ENCODE results near the gene NDUFAF2.
A peak's percentile ranks its signal among the peaks of the same experiment; 100 is the strongest.

The NDUFAF2 gene

DNA sequence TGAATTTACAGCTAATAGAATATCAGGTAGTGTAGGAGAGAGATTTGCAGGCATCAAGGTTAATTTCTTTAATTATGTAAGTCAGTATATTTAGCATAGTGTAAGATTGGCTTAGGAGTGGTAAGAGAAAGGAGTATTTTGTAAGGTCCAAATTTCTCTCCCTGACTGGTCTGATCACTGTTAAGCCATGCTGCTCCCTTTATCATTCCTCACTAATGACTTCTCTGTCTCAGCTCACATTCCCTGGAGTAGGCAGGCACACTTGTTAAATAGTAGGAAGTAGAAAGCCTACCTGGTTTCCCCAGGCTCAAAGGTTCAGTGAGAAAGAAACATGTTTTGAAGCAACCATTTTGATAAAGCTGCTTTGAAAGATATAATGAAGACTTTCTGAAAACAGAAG is 126.5 kb downstream of the NDUFAF2 start:
- Histone ChIP-seq H3K4me1 (ENCODE audit: control insufficient read depth in 2 of 2, insufficient read depth in 1 of 2, low read depth in 1 of 2, low read length in 2 of 2) (no peaks in the 10 kb centered on the region), H2BK12ac (ENCODE audit: low read length) (no peak overlapping the region), H4K91ac (ENCODE audit: low read depth, low read length, poor library complexity) (no peak overlapping the region), H2AK5ac (ENCODE audit: low read depth, low read length) (no peak overlapping the region), H3K4me2 (ENCODE audit: insufficient read depth, low read length, poor library complexity, severe bottlenecking) (no peak overlapping the region), H3K27me3 (ENCODE audit: control insufficient read depth in 3 of 3, insufficient read depth in 3 of 3, low read depth in 1 of 3, low read length in 3 of 3) (no peaks in the 10 kb centered on the region), H3K14ac (ENCODE audit: low read length) (no peak overlapping the region), H3K36me3 (replicated peaks in 1 of 2; ENCODE audit: control insufficient read depth in 2 of 2, insufficient read depth in 2 of 2, low read length in 2 of 2) (no peaks in the 10 kb centered on the region), H2BK120ac (ENCODE audit: low read depth, low read length) (no peak overlapping the region), H4K8ac (ENCODE audit: low read depth, low read length) (no peak overlapping the region), H2BK5ac (ENCODE audit: low read length) (no peak overlapping the region), H3K4me3 (ENCODE audit: low read length in 2 of 2) (no peak overlapping the region), H3K79me1 (ENCODE audit: low read depth, low read length) (no peaks in the 10 kb centered on the region), H3K23ac (ENCODE audit: low read depth, low read length, poor library complexity) (no peak overlapping the region), H3K18ac (ENCODE audit: low read length) (no peak overlapping the region), H2BK15ac (ENCODE audit: low read length) (no peak overlapping the region), H3K4ac (ENCODE audit: low read length) (no peak overlapping the region), H3K9me3 (replicated peaks in 1 of 2; ENCODE audit: control insufficient read depth in 2 of 2, insufficient read depth in 1 of 2, low read depth in 1 of 2, low read length in 2 of 2) (no peaks in the 10 kb centered on the region), H3K9ac (ENCODE audit: low read depth, low read length, poor library complexity) (no peak overlapping the region), H3K27ac (replicated peaks; ENCODE audit: low read length) (no peak overlapping the region), H2AFZ (ENCODE audit: low read length) (no peak overlapping the region)
- DNase-seq (ENCODE audit: low spot score), result peak; percentile 5

DNA sequence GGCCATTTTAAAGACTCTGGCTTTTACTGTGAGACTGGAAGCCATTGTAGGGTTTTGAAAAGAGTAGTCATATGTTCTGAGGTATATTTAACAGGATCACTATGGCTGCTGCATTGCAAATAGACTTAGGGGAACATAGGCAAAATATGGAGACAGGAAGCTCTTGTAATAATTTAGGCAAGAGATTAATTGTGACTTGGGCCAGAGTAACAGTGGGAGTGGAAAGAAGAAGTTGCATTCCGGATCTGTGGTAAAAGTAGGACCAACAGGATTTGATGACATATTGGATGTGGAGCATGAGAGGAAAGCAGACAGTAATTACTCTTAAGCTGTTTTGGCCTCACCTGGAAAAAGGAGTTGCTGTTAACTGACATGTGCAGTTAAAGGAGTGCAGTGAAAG is 131.6 kb downstream of the NDUFAF2 start:
- H3K9me3 ChIP-seq (replicated peaks in 1 of 2; ENCODE audit: control insufficient read depth in 2 of 2, insufficient read depth in 1 of 2, low read depth in 1 of 2, low read length in 2 of 2), result no peaks in the 10 kb centered on the region

DNA sequence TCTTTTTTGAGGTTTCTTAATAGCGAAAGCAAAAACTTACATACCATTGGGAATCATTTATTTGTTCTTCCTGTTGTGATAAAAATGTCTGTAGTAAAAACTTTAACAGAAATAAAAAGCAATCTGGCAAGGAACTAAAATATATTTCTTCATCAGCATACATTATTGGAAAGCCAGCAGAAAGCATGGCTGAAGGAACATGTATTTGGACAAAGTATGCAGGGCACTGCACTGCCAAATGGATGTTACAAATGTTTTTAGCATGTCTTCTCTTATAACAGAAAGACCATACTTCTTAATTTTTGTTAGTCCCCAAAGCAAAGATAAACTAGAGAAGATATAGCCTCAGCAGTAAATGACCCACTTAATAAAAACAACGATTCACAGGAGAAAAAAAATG is 136.7 kb downstream of the NDUFAF2 start:
- Histone ChIP-seq H4K91ac (ENCODE audit: low read depth, low read length, poor library complexity) (no peak overlapping the region), H2BK120ac (ENCODE audit: low read depth, low read length) (no peak overlapping the region), H2BK5ac (ENCODE audit: low read length) (no peak overlapping the region), H3K27me3 (ENCODE audit: control insufficient read depth in 3 of 3, insufficient read depth in 3 of 3, low read depth in 1 of 3, low read length in 3 of 3) (no peaks in the 10 kb centered on the region), H2BK12ac (ENCODE audit: low read length) (no peak overlapping the region), H3K4ac (ENCODE audit: low read length) (no peak overlapping the region), H3K4me1 (ENCODE audit: control insufficient read depth in 2 of 2, insufficient read depth in 1 of 2, low read depth in 1 of 2, low read length in 2 of 2) (no peaks in the 10 kb centered on the region), H3K27ac (replicated peaks; ENCODE audit: low read length) (no peak overlapping the region), H3K79me1 (ENCODE audit: low read depth, low read length) (no peaks in the 10 kb centered on the region), H3K9ac (ENCODE audit: low read depth, low read length, poor library complexity) (no peak overlapping the region), H2AK5ac (ENCODE audit: low read depth, low read length) (no peak overlapping the region), H4K8ac (ENCODE audit: low read depth, low read length) (no peak overlapping the region), H2AFZ (ENCODE audit: low read length) (no peak overlapping the region), H3K4me3 (ENCODE audit: low read length in 2 of 2) (no peak overlapping the region), H3K9me3 (replicated peaks in 1 of 2; ENCODE audit: control insufficient read depth in 2 of 2, insufficient read depth in 1 of 2, low read depth in 1 of 2, low read length in 2 of 2) (no peaks in the 10 kb centered on the region), H3K23ac (ENCODE audit: low read depth, low read length, poor library complexity) (no peak overlapping the region), H3K4me2 (ENCODE audit: insufficient read depth, low read length, poor library complexity, severe bottlenecking) (no peak overlapping the region), H3K18ac (ENCODE audit: low read length) (no peak overlapping the region), H2BK15ac (ENCODE audit: low read length) (no peak overlapping the region), H3K36me3 (replicated peaks in 1 of 2; ENCODE audit: control insufficient read depth in 2 of 2, insufficient read depth in 2 of 2, low read length in 2 of 2) (no peaks in the 10 kb centered on the region), H3K14ac (ENCODE audit: low read length) (no peak overlapping the region)
- DNase-seq (ENCODE audit: low spot score), result no peak
- WGBS, 2 donors (ENCODE audit: extremely low coverage in 2 of 2, insufficient read length in 2 of 2, insufficient replicate concordance in 1 of 2), result no CpG with 5 or more reads among the region's 2 CpGs

More for the DNA sequence above, 131.6 kb downstream of the NDUFAF2 start:
- Histone ChIP-seq H2BK15ac (ENCODE audit: low read length) (no peak overlapping the region), H2AK5ac (ENCODE audit: low read depth, low read length) (no peak overlapping the region), H3K27ac (replicated peaks; ENCODE audit: low read length) (no peak overlapping the region), H3K27me3 (ENCODE audit: control insufficient read depth in 3 of 3, insufficient read depth in 3 of 3, low read depth in 1 of 3, low read length in 3 of 3) (no peaks in the 10 kb centered on the region), H4K91ac (ENCODE audit: low read depth, low read length, poor library complexity) (no peak overlapping the region), H3K36me3 (replicated peaks in 1 of 2; ENCODE audit: control insufficient read depth in 2 of 2, insufficient read depth in 2 of 2, low read length in 2 of 2) (no peaks in the 10 kb centered on the region), H2AFZ (ENCODE audit: low read length) (no peak overlapping the region), H3K18ac (ENCODE audit: low read length) (no peak overlapping the region), H3K9ac (ENCODE audit: low read depth, low read length, poor library complexity) (no peak overlapping the region), H4K8ac (ENCODE audit: low read depth, low read length) (no peak overlapping the region), H2BK5ac (ENCODE audit: low read length) (no peak overlapping the region), H2BK12ac (ENCODE audit: low read length) (no peak overlapping the region), H3K14ac (ENCODE audit: low read length) (no peak overlapping the region), H2BK120ac (ENCODE audit: low read depth, low read length) (no peak overlapping the region), H3K79me1 (ENCODE audit: low read depth, low read length) (no peaks in the 10 kb centered on the region), H3K23ac (ENCODE audit: low read depth, low read length, poor library complexity) (no peak overlapping the region), H3K4ac (ENCODE audit: low read length) (no peak overlapping the region), H3K4me2 (ENCODE audit: insufficient read depth, low read length, poor library complexity, severe bottlenecking) (no peak overlapping the region), H3K4me3 (ENCODE audit: low read length in 2 of 2) (no peak overlapping the region), H3K4me1 (ENCODE audit: control insufficient read depth in 2 of 2, insufficient read depth in 1 of 2, low read depth in 1 of 2, low read length in 2 of 2) (no peaks in the 10 kb centered on the region)
- WGBS, 2 donors (ENCODE audit: extremely low coverage in 2 of 2, insufficient read length in 2 of 2, insufficient replicate concordance in 1 of 2), result no CpG with 5 or more reads among the region's 1 CpG
- no peak for DNase-seq (ENCODE audit: low spot score)

DNA sequence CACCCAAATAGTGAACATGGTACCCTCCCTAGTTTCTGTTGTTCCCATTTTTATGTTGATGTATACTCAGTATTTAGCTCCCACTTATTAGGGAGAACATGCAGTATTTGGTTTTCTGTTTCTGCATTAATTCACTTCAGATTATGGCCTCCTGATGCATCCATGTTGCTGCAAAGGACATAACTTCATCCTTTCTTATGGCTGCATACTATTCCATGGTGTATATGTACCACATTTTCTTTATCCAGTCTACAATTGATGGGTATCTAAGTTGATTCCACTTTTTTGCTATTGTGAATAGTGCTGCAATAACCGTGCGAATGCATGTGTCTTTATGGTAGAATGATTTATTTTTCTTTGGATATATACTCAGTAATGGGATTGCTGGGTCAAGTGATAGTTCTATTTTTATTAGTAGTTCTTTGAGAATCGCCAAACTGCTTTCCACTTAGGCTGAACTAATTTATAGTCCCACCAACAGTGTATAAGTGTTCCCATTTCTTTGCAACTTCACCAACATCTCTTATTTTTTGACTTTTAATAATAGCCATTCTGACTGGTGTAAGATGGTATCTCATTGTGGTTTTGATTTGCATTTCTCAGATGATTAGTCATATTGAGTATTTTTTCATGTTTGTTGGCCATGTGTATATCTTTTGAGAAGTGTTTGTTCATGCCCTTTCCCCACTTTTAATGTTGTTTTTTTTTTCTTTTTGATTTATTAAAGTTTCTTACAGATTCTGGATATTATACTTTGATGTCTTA is 137.7 kb downstream of the NDUFAF2 start:
- Histone ChIP-seq H3K36me3 (replicated peaks in 1 of 2; ENCODE audit: control insufficient read depth in 2 of 2, insufficient read depth in 2 of 2, low read length in 2 of 2) (no peaks in the 10 kb centered on the region), H2AFZ (ENCODE audit: low read length) (no peak overlapping the region), H3K9me3 (replicated peaks in 1 of 2; ENCODE audit: control insufficient read depth in 2 of 2, insufficient read depth in 1 of 2, low read depth in 1 of 2, low read length in 2 of 2) (no peaks in the 10 kb centered on the region), H2BK5ac (ENCODE audit: low read length) (no peak overlapping the region), H3K14ac (ENCODE audit: low read length) (no peak overlapping the region), H3K27me3 (ENCODE audit: control insufficient read depth in 3 of 3, insufficient read depth in 3 of 3, low read depth in 1 of 3, low read length in 3 of 3) (no peaks in the 10 kb centered on the region), H2BK15ac (ENCODE audit: low read length) (no peak overlapping the region), H3K4me2 (ENCODE audit: insufficient read depth, low read length, poor library complexity, severe bottlenecking) (no peak overlapping the region), H3K23ac (ENCODE audit: low read depth, low read length, poor library complexity) (no peak overlapping the region), H4K8ac (ENCODE audit: low read depth, low read length) (no peak overlapping the region), H3K79me1 (ENCODE audit: low read depth, low read length) (no peaks in the 10 kb centered on the region), H3K4ac (ENCODE audit: low read length) (no peak overlapping the region), H4K91ac (ENCODE audit: low read depth, low read length, poor library complexity) (no peak overlapping the region), H2BK12ac (ENCODE audit: low read length) (no peak overlapping the region), H3K27ac (replicated peaks; ENCODE audit: low read length) (no peak overlapping the region), H2BK120ac (ENCODE audit: low read depth, low read length) (no peak overlapping the region), H2AK5ac (ENCODE audit: low read depth, low read length) (no peak overlapping the region), H3K4me3 (ENCODE audit: low read length in 2 of 2) (no peak overlapping the region), H3K4me1 (ENCODE audit: control insufficient read depth in 2 of 2, insufficient read depth in 1 of 2, low read depth in 1 of 2, low read length in 2 of 2) (no peaks in the 10 kb centered on the region), H3K18ac (ENCODE audit: low read length) (no peak overlapping the region), H3K9ac (ENCODE audit: low read depth, low read length, poor library complexity) (no peak overlapping the region)
- DNase-seq (ENCODE audit: low spot score), result no peak
- WGBS, 2 donors (ENCODE audit: extremely low coverage in 2 of 2, insufficient read length in 2 of 2, insufficient replicate concordance in 1 of 2), result no CpG with 5 or more reads among the region's 3 CpGs
